ENCODE measurements around the gene VEGFC. TPM values are rescaled to one million over a fixed set of nuclear protein-coding genes. Genes with fewer than 3 reads are reported as not detected.

The VEGFC gene
- total and polyA plus RNA-seq, 2 donors (not counting 1 experiment from before 2014, with no cell fraction given) = not detected

GRCh38 chr4:176690716-176691115 lies 102.0 kb downstream of the VEGFC start:
- Histone ChIP-seq H3K27me3 (replicated peaks in 1 of 4; ENCODE audit: control extremely low read depth in 1 of 4, control insufficient read depth in 3 of 4, insufficient read depth in 4 of 4, low read length in 3 of 4) (no peaks in the 10 kb centered on the region), H2AFZ (ENCODE audit: insufficient read depth, low read depth, low read length, poor library complexity, severe bottlenecking) (no peak overlapping the region), H3K4me3 (ENCODE audit: control extremely low read depth in 1 of 5, extremely low read depth in 1 of 5, insufficient read depth in 1 of 5, low read depth in 2 of 5, low read length in 4 of 5) (no peak overlapping the region), H3K9ac (ENCODE audit: low read length) (no peak overlapping the region), H3K9me3 (ENCODE audit: control extremely low read depth in 1 of 3, control insufficient read depth in 2 of 3, insufficient read depth in 1 of 3, low read length in 2 of 3) (no peaks in the 10 kb centered on the region), H3K4me1 (ENCODE audit: control insufficient read depth in 2 of 2, insufficient read depth in 2 of 2, low read length in 2 of 2) (no peaks in the 10 kb centered on the region), H3K79me2 (ENCODE audit: control insufficient read depth, insufficient read depth, low read length) (no peaks in the 10 kb centered on the region), H3K36me3 (replicated peaks in 1 of 2; ENCODE audit: control extremely low read depth in 1 of 2, control insufficient read depth in 1 of 2, extremely low read depth in 1 of 2, insufficient read depth in 2 of 2, low read length in 1 of 2) (no peaks in the 10 kb centered on the region), H3K27ac (ENCODE audit: low read length in 2 of 2) (no peak overlapping the region), H3K4me2 (replicated peaks; ENCODE audit: low read depth, low read length, poor library complexity, severe bottlenecking) (no peak overlapping the region), H4K20me1 (ENCODE audit: control insufficient read depth, insufficient read depth, low read length, poor library complexity, severe bottlenecking) (no peaks in the 10 kb centered on the region)
- Mint-ChIP-seq H3K4me3 (no peak overlapping the region), H3K27ac (no peak overlapping the region), H3K4me1 (no peaks in the 10 kb centered on the region), H3K9me3 (ENCODE audit: insufficient read depth) (no peaks in the 10 kb centered on the region), H3K27me3 (no peaks in the 10 kb centered on the region)
- TF ChIP-seq EZH2 (IDR thresholded peaks at IDR 0.05; ENCODE audit: borderline replicate concordance, insufficient read depth, low read depth, low read length, poor library complexity, severe bottlenecking) (no peak), CTCF (IDR thresholded peaks at IDR 0.05) (no peak)
- ChIA-PET CTCF (no interaction called here), POLR2A (no interaction called here)
- intact Hi-C loops (cut with micrococcal nuclease) = no loop called here
- WGBS (ENCODE audit: insufficient coverage) = 100% methylated on average over 3 of the region's 5 CpGs
- DNase-seq = no peak
- no peak for ATAC-seq (ENCODE audit: low read depth)

- intact Hi-C loops (cut with micrococcal nuclease) = no loop called here
- ChIA-PET POLR2A (no interaction called here), CTCF (no interaction called here)
- Mint-ChIP-seq H3K27me3 (no peaks in the 10 kb centered on the region), H3K4me1 (no peaks in the 10 kb centered on the region), H3K27ac (no peak overlapping the region), H3K4me3 (no peak overlapping the region), H3K9me3 (ENCODE audit: insufficient read depth) (no peaks in the 10 kb centered on the region)
- Histone ChIP-seq H3K9me3 (ENCODE audit: control extremely low read depth in 1 of 3, control insufficient read depth in 2 of 3, insufficient read depth in 1 of 3, low read length in 2 of 3) (no peaks in the 10 kb centered on the region), H3K27ac (ENCODE audit: low read length in 2 of 2) (no peak overlapping the region), H3K27me3 (replicated peaks in 1 of 4; ENCODE audit: control extremely low read depth in 1 of 4, control insufficient read depth in 3 of 4, insufficient read depth in 4 of 4, low read length in 3 of 4) (no peaks in the 10 kb centered on the region), H3K4me3 (ENCODE audit: control extremely low read depth in 1 of 5, extremely low read depth in 1 of 5, insufficient read depth in 1 of 5, low read depth in 2 of 5, low read length in 4 of 5) (no peak overlapping the region), H3K4me1 (ENCODE audit: control insufficient read depth in 2 of 2, insufficient read depth in 2 of 2, low read length in 2 of 2) (no peaks in the 10 kb centered on the region), H3K79me2 (ENCODE audit: control insufficient read depth, insufficient read depth, low read length) (no peaks in the 10 kb centered on the region), H2AFZ (ENCODE audit: insufficient read depth, low read depth, low read length, poor library complexity, severe bottlenecking) (no peak overlapping the region), H3K4me2 (replicated peaks; ENCODE audit: low read depth, low read length, poor library complexity, severe bottlenecking) (no peak overlapping the region), H3K9ac (ENCODE audit: low read length) (no peak overlapping the region), H4K20me1 (ENCODE audit: control insufficient read depth, insufficient read depth, low read length, poor library complexity, severe bottlenecking) (no peaks in the 10 kb centered on the region), H3K36me3 (replicated peaks in 1 of 2; ENCODE audit: control extremely low read depth in 1 of 2, control insufficient read depth in 1 of 2, extremely low read depth in 1 of 2, insufficient read depth in 2 of 2, low read length in 1 of 2) (no peaks in the 10 kb centered on the region)
- TF ChIP-seq EZH2 (IDR thresholded peaks at IDR 0.05; ENCODE audit: borderline replicate concordance, insufficient read depth, low read depth, low read length, poor library complexity, severe bottlenecking) (no peak), CTCF (IDR thresholded peaks at IDR 0.05) (no peak)
- DNase-seq (no peak), ATAC-seq (ENCODE audit: low read depth) (no peak)
- WGBS (ENCODE audit: insufficient coverage) = no CpG with 5 or more reads among the region's 4 CpGs
Measured at GRCh38 chr4:176680668-176681180, 112.0 kb downstream of the VEGFC start.

All from B cell (primary cell).